Keratinocyte (primary cell): ENCODE data around the gene IPO13. TPM values are rescaled to one million over a fixed set of nuclear protein-coding genes. Genes with fewer than 3 reads are reported as not detected.
A peak's percentile ranks its signal among the peaks of the same experiment; 100 is the strongest.

Source experiments
- DNase-seq: peaks from one replicate; pipeline ENCODE4 v3.0.0-alpha.2; 2011; ENCODE audit warnings: low read depth, missing footprints, low spot score
- FAIRE-seq: peaks from 2 replicates; lab custom pipeline; 2011; peaks lifted over from hg19 to GRCh38; lab: Jason Lieb, UNC
- H2AFZ ChIP-seq: 2 replicates; pipeline ENCODE4 v1.6.0; 2012; ENCODE audit warnings: low read length, control low read depth, inconsistent platforms; ENCODE audit not compliant: control insufficient read depth
- H3K27ac ChIP-seq: 2 replicates; pipeline ENCODE4 v1.5.1; 2011; ENCODE audit warnings: low read length; ENCODE audit not compliant: control insufficient read depth, insufficient read depth
- H3K27me3 ChIP-seq: 3 replicates; pipeline ENCODE4 v1.6.0; 2011; ENCODE audit warnings: low read length; ENCODE audit not compliant: control insufficient read depth, insufficient read depth; ENCODE audit errors: extremely low read depth
- H3K36me3 ChIP-seq, 2 experiments: 2 replicates in 1 of 2; 3 replicates in 1 of 2; pipeline ENCODE4 v1.5.1; 2011; ENCODE audit warnings: low read length in 2 of 2, mild to moderate bottlenecking in 1 of 2; ENCODE audit not compliant: control insufficient read depth in 2 of 2, insufficient read depth in 2 of 2; ENCODE audit errors: extremely low read depth in 1 of 2
- H3K4me1 ChIP-seq: 3 replicates; pipeline ENCODE4 v1.5.1; 2011; ENCODE audit warnings: low read length; ENCODE audit not compliant: control insufficient read depth, insufficient read depth; ENCODE audit errors: extremely low read depth
- H3K4me2 ChIP-seq: 3 replicates; pipeline ENCODE4 v1.6.0; 2011; ENCODE audit warnings: low read depth, low read length; ENCODE audit not compliant: control insufficient read depth, insufficient read depth; ENCODE audit errors: extremely low read depth
- H3K4me3 ChIP-seq, 3 experiments: fragments of 200-600 bp in 1 of 3; sonication (generic) in 1 of 3; 2 replicates in 2 of 3; 3 replicates in 1 of 3; pipeline ENCODE4 v1.5.1; 2011 to 2016; ENCODE audit warnings: low read length in 3 of 3, mild to moderate bottlenecking in 3 of 3, control low read depth in 2 of 3, inconsistent platforms in 1 of 3, low read depth in 1 of 3, mixed read lengths in 1 of 3, mixed run types in 1 of 3, moderate library complexity in 1 of 3; ENCODE audit not compliant: control insufficient read depth in 2 of 3, insufficient read depth in 2 of 3; ENCODE audit errors: extremely low read depth in 1 of 3
- H3K79me2 ChIP-seq: 2 replicates; pipeline ENCODE4 v1.6.0; 2012; ENCODE audit warnings: low read length; ENCODE audit not compliant: control insufficient read depth, insufficient read depth
- H3K9ac ChIP-seq: 3 replicates; pipeline ENCODE4 v1.6.0; 2011; ENCODE audit warnings: low read length; ENCODE audit not compliant: control insufficient read depth, insufficient read depth; ENCODE audit errors: extremely low read depth
- H3K9me1 ChIP-seq: 3 replicates; pipeline ENCODE4 v1.6.0; 2011; ENCODE audit warnings: low read length; ENCODE audit not compliant: control insufficient read depth, insufficient read depth; ENCODE audit errors: extremely low read depth
- H3K9me3 ChIP-seq: 2 replicates; pipeline ENCODE4 v1.5.1; 2012; ENCODE audit warnings: low read depth, low read length; ENCODE audit not compliant: control insufficient read depth
- H4K20me1 ChIP-seq: 3 replicates; pipeline ENCODE4 v1.6.0; 2011; ENCODE audit warnings: low read length; ENCODE audit not compliant: control insufficient read depth, insufficient read depth; ENCODE audit errors: extremely low read depth
- CTCF ChIP-seq, 3 experiments: IDR thresholded peaks in 1 of 3; conservative IDR thresholded peaks in 1 of 3; optimal IDR thresholded peaks in 1 of 3; 2 replicates in 2 of 3; 3 replicates in 1 of 3; pipeline versions ENCODE3 to v1.5.1; 2011; ENCODE audit warnings: low read length in 3 of 3, mild to moderate bottlenecking in 3 of 3, moderate library complexity in 2 of 3, control low read depth in 1 of 3, inconsistent platforms in 1 of 3; ENCODE audit not compliant: insufficient read depth in 2 of 3; ENCODE audit errors: extremely low read depth in 1 of 3
- EZH2 ChIP-seq: IDR thresholded peaks from one replicate; pipeline ENCODE4 v1.6.1; 2012; ENCODE audit warnings: inconsistent platforms, mild to moderate bottlenecking, low read length, moderate library complexity
- dilution Hi-C: fragments of 300-500 bp; cut with MboI; formaldehyde crosslinking; loops from one replicate; pipeline ENCODE4 v1.7.0; 2020; ENCODE audit warnings: low sequenced_read_pairs; ENCODE audit not compliant: extremely low pct_ligation_motif_present
- polyA plus RNA-seq, 5 experiments: library from polyadenylated mRNA; depleted of rRNA in 3 of 5; stranded (reverse) in 3 of 5; stranded (forward) in 1 of 5; unstranded in 1 of 5; fragments of >200 nt; gene quantifications; 1 replicate in 1 of 5; 2 replicates in 3 of 5; 3 replicates in 1 of 5; pipeline versions ENCODE4 v1.2.1 to v1.2.3, GENCODE V29; 2011 to 2012; ENCODE audit warnings: missing spikeins in 2 of 5, low read depth in 1 of 5, low replicate concordance in 1 of 5

IPO13 gene
- polyA plus RNA-seq, 1 donor (not counting 4 experiments of a cell fraction or from before 2014, with no cell fraction given), result 20.7 TPM

- Histone ChIP-seq H3K4me1 (peaks cover 43% of the 10 kb centered on the region), H3K79me2 (peaks cover 67% of the 10 kb centered on the region), H3K36me3 (peaks cover 23 to 31% of the 10 kb centered on the region in 2 experiments), H2AFZ (no peak overlapping the region), H3K9me1 (no peaks in the 10 kb centered on the region), H4K20me1 (no peaks in the 10 kb centered on the region), H3K27me3 (no peaks in the 10 kb centered on the region), H3K9ac (peak overlapping the region; percentile 94), H3K4me2 (no peak overlapping the region), H3K4me3 (peak overlapping the region; percentile 43 to 73 (median 51)), H3K27ac (peak overlapping the region; percentile 92), H3K9me3 (no peaks in the 10 kb centered on the region)
- DNase-seq (no peak), FAIRE-seq (no peak)
- TF ChIP-seq CTCF (optimal IDR thresholded peaks at IDR 0.05 in 1 of 3, IDR thresholded peaks at IDR 0.05 in 1 of 3, conservative IDR thresholded peaks at IDR 0.05 in 1 of 3; ENCODE audit: extremely low read depth in 1 of 3, insufficient read depth in 2 of 3, low read length in 3 of 3) (no peak), EZH2 (no peak)
- dilution Hi-C loops, result no loop called here
Observed at GRCh38 chr1:43979261-43979527, 32.4 kb downstream of the IPO13 start.

- no peak overlapping the region for H2AFZ ChIP-seq
- peaks cover 27 to 35% of the 10 kb centered on the region in 2 experiments for H3K36me3 ChIP-seq
- peak overlapping the region; percentile 92 for H3K27ac ChIP-seq
- H3K9me1 ChIP-seq, result no peaks in the 10 kb centered on the region
- H3K9ac ChIP-seq, result peak overlapping the region; percentile 94
- H3K79me2 ChIP-seq, result peaks cover 72% of the 10 kb centered on the region
- H3K9me3 ChIP-seq, result no peaks in the 10 kb centered on the region
- no peaks in the 10 kb centered on the region for H4K20me1 ChIP-seq
- no peaks in the 10 kb centered on the region for H3K27me3 ChIP-seq
- TF ChIP-seq EZH2, result no peak
- no peak for TF ChIP-seq CTCF (optimal IDR thresholded peaks at IDR 0.05 in 1 of 3, IDR thresholded peaks at IDR 0.05 in 1 of 3, conservative IDR thresholded peaks at IDR 0.05 in 1 of 3; ENCODE audit: extremely low read depth in 1 of 3, insufficient read depth in 2 of 3, low read length in 3 of 3)
- H3K4me2 ChIP-seq, result peak overlapping the region; percentile 83
- dilution Hi-C loops, result no loop called here
- FAIRE-seq (no peak), DNase-seq (peak; percentile 71)
- H3K4me1 ChIP-seq, result peaks cover 41% of the 10 kb centered on the region
- H3K4me3 ChIP-seq, result peak overlapping the region; percentile 51 to 74 (median 73)
Observed at GRCh38 chr1:43979528-43980254, 32.9 kb downstream of the IPO13 start.
